HEK293T (cell line): ENCODE data around the gene EPHB3.

Experiments
- ARNT ChIP-seq: fragments of 450-650 bp; IDR thresholded peaks from 2 replicates; pipeline ENCODE4 v1.6.1; 2017; ENCODE audit warnings: mild to moderate bottlenecking
- BHLHE40 ChIP-seq: fragments of 450-650 bp; IDR thresholded peaks from 2 replicates; pipeline ENCODE4 v1.6.1; 2016; ENCODE audit warnings: mild to moderate bottlenecking, moderate library complexity, borderline replicate concordance
- CTBP1 ChIP-seq: fragments of 450-650 bp; IDR thresholded peaks from 2 replicates; pipeline ENCODE4 v1.6.1; 2016; ENCODE audit warnings: borderline replicate concordance
- ELF4 ChIP-seq: fragments of 450-650 bp; IDR thresholded peaks from 2 replicates; pipeline ENCODE4 v1.6.1; 2017; ENCODE audit warnings: antibody characterized with exemption
- FOXM1 ChIP-seq: fragments of 450-650 bp; IDR thresholded peaks from 2 replicates; pipeline ENCODE4 v1.6.1; 2017; ENCODE audit warnings: mild to moderate bottlenecking, borderline replicate concordance
- HDGF ChIP-seq: fragments of 450-650 bp; IDR thresholded peaks from 2 replicates; pipeline ENCODE4 v1.6.1; 2017; ENCODE audit warnings: antibody characterized with exemption, borderline replicate concordance
- L3MBTL2 ChIP-seq: fragments of 450-650 bp; conservative IDR thresholded peaks from 2 replicates; pipeline ENCODE4 v1.6.1; 2016; ENCODE audit warnings: mild to moderate bottlenecking
- LEF1 ChIP-seq: fragments of 450-650 bp; IDR thresholded peaks from 2 replicates; pipeline ENCODE4 v1.6.1; 2017; ENCODE audit warnings: mild to moderate bottlenecking, borderline replicate concordance
- NFRKB ChIP-seq: fragments of 450-650 bp; IDR thresholded peaks from 2 replicates; pipeline ENCODE4 v1.6.1; 2016; ENCODE audit warnings: mild to moderate bottlenecking, moderate library complexity
- PKNOX1 ChIP-seq: fragments of 450-650 bp; IDR thresholded peaks from 2 replicates; pipeline ENCODE4 v1.6.1; 2016
- SP1 ChIP-seq: fragments of 450-650 bp; IDR thresholded peaks from 2 replicates; pipeline ENCODE4 v1.6.1; 2017
- SUZ12 ChIP-seq: fragments of 450-650 bp; IDR thresholded peaks from 2 replicates; pipeline ENCODE4 v1.6.1; 2016; ENCODE audit warnings: mild to moderate bottlenecking
- ZNF384 ChIP-seq: fragments of 450-650 bp; IDR thresholded peaks from 2 replicates; pipeline ENCODE4 v1.6.1; 2016

GRCh38 chr3:184629555-184630160, 68.1 kb downstream of the EPHB3 start:
- no peak for TF ChIP-seq SP1
- no peak for TF ChIP-seq ELF4
- TF ChIP-seq L3MBTL2 = no peak
- no peak for TF ChIP-seq ZNF384
- no peak for TF ChIP-seq BHLHE40
- TF ChIP-seq HDGF = no peak
- TF ChIP-seq SUZ12 = no peak
- no peak for TF ChIP-seq NFRKB
- no peak for TF ChIP-seq LEF1
- no peak for TF ChIP-seq PKNOX1
- no peak for TF ChIP-seq FOXM1
- no peak for TF ChIP-seq ARNT
- no peak for TF ChIP-seq CTBP1
